ENCODE results near the gene NDRG4.

The NDRG4 gene

GRCh38 chr16:58499615-58500351, at the start of gene NDRG4:
TSS of gene NDRG4 (plus strand) at chr16:58500143. CDS start at chr16:58500249, 106 bp downstream.
- peak in 1 of 2 experiments; percentile 36 for DNase-seq

GRCh38 chr16:58450590-58450989, 49.4 kb upstream of the NDRG4 start:
- no peak for DNase-seq

GRCh38 chr16:58451265-58451689, 48.7 kb upstream of the NDRG4 start:
- no peak for DNase-seq

GRCh38 chr16:58451945-58452401, 48.0 kb upstream of the NDRG4 start:
- no peak for DNase-seq

GRCh38 chr16:58452640-58453039, 47.3 kb upstream of the NDRG4 start:
- no peak for DNase-seq

- no peak for DNase-seq
Measured at GRCh38 chr16:58454178-58454577, 45.8 kb upstream of the NDRG4 start.

GRCh38 chr16:58454856-58455255, 45.1 kb upstream of the NDRG4 start:
- no peak for DNase-seq

GRCh38 chr16:58455750-58456149, 44.2 kb upstream of the NDRG4 start:
- no peak for DNase-seq

GRCh38 chr16:58456193-58456592, 43.8 kb upstream of the NDRG4 start:
- DNase-seq = no peak

GRCh38 chr16:58458606-58459343, 41.2 kb upstream of the NDRG4 start:
- DNase-seq = no peak

GRCh38 chr16:58459344-58460218, 40.4 kb upstream of the NDRG4 start:
- no peak for DNase-seq

- DNase-seq = no peak
Measured at GRCh38 chr16:58460219-58460610, 39.7 kb upstream of the NDRG4 start.

- no peak for DNase-seq
Measured at GRCh38 chr16:58461056-58461455, 38.9 kb upstream of the NDRG4 start.

- no peak for DNase-seq
Measured at GRCh38 chr16:58461640-58462039, 38.3 kb upstream of the NDRG4 start.

GRCh38 chr16:58462089-58462488, 37.9 kb upstream of the NDRG4 start:
- no peak for DNase-seq

GRCh38 chr16:58462499-58462996, 37.4 kb upstream of the NDRG4 start:
- DNase-seq = no peak

- DNase-seq = no peak
Measured at GRCh38 chr16:58462997-58463941, 36.7 kb upstream of the NDRG4 start.

GRCh38 chr16:58464047-58464915, 35.7 kb upstream of the NDRG4 start:
- no peak for DNase-seq

GRCh38 chr16:58464916-58465731, 34.8 kb upstream of the NDRG4 start:
- no peak for DNase-seq

GRCh38 chr16:58465817-58466216, 34.1 kb upstream of the NDRG4 start:
- no peak for DNase-seq

Data from NCI-H446 (cell line).